ENCODE measurements around the gene NMT1.

The NMT1 gene

DNA sequence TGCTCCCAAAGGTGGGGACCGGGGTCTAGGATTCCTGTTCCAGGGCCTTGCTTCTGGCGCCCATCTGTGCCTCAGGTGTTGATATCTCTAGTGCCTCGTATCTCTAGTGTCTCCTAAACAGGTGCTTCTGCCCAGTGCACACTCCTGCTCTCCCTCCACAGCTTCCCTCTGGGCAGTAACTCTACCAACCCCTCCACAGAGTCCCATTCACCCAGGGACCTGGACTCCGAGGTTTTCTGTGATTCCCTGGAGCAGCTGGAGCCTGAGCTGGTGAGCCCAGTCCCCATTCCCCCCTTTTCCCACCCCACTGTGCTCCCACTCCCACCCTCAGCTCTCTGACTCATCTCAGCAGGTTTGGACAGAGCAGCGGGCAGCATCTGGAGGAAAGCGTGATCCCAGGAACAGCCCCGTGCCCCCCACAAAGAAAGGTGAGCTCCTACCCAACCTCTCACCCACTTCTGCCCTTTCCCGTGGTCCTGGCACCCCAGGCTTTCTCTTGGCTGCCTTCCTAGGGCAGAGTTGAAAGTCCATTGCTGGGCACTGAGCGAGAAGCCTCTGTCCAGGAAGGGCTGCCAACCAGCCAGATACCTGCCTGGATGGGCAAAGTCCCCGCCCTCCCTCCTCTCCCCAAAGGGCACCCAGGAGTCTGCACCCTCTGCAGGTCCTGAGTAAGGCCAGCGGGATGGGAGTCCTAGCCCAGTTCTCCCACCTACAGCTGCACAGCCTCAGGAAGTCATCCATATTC, 76.6 kb downstream of the NMT1 start:
- DNase-seq, result no peak

DNA sequence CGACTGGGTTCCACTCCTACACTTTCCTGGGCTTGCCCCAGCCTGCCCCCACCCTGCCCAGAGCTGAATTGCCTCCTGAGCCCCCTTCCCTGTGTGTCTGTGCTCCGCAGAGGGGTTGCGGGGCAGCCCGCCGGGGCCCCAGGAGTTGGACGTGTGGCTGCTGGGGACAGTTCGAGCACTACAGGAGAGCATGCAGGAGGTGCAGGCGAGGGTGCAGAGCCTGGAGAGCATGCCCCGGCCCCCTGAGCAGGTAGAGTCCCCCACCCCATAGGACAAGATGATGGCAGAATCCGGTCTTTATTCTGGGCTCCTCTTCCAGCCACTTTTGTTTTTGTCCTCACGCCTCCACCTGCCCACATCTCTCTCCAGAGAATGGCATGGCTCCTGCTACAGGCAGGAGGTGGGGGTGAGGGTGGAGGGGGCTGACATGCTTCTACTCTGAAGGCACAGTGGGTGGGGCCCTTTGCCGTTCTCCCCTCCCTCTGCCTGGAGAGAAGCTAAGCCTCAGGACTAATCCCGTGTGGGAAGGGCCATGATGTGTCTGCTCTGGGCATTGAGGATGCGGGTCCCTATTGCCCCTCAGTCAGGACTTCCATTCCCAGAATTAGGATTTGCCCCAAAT, 77.9 kb downstream of the NMT1 start:
- no peak for DNase-seq

DNA sequence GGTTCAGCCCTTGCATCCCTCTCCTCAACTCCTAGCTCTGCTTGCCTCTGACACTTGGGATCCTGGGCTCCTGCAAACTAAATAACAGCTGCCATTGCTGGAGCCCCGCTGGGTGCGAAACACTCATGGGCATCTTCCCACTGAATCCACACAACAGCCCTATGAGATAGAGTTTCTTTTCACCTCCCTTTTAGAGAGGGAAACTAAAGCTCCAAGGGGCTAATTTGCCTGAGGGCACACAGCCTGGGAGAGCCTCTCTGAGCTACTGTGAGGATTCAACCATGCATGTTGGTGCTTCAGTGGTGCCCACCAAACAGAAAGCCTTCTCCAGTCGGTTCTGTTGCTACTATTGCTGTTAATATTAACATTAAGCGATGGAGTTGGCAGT, 78.4 kb downstream of the NMT1 start:
- no peak for DNase-seq

DNA sequence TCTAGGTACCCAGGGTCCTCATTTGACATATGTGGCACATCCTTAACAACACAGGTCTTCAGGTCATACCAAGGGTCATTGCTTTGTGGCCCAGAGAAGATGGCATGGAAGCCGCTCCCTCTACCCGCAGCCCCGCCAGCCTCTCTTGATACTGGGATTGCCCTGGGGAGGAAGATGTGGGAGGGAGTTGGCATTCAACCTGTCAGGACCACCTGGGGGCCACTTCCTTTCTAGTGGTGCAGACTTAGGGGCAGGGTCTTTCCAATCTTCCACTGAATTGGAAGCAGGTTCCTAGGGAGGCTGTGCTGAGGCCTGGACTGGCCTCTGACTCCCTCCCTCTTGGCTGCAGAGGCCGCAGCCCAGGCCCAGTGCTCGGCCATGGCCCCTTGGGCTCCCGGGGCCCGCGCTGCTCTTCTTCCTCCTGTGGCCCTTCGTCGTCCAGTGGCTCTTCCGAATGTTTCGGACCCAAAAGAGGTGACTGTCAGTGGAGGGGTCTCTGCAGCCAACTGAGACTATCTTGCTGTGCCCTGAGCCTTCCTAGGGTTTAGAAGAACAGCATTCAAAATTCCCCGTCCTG, 82.1 kb downstream of the NMT1 start:
- DNase-seq, result no peak

DNA sequence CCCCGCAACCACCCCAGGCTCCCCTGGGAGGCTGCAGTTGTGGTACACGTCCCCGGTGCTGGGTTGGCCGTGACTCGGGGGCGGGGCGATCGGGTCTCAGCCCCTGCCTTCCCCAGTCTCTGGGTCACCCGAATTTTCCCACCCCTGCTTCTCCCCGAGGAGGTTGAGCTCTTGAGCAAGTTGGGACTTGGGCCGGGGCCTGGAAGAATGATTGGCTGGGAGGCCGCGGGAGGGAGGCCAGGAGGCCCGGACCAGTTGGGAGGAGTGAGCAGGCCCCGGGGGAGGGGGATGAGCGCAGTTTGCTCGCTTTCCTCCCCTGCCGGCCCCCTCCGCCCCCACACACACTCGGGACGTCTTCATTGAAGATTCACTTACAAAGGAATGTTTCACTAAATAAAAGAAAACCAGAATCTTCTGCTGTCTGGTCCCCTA, 82.7 kb downstream of the NMT1 start:
- DNase-seq, result no peak

DNA sequence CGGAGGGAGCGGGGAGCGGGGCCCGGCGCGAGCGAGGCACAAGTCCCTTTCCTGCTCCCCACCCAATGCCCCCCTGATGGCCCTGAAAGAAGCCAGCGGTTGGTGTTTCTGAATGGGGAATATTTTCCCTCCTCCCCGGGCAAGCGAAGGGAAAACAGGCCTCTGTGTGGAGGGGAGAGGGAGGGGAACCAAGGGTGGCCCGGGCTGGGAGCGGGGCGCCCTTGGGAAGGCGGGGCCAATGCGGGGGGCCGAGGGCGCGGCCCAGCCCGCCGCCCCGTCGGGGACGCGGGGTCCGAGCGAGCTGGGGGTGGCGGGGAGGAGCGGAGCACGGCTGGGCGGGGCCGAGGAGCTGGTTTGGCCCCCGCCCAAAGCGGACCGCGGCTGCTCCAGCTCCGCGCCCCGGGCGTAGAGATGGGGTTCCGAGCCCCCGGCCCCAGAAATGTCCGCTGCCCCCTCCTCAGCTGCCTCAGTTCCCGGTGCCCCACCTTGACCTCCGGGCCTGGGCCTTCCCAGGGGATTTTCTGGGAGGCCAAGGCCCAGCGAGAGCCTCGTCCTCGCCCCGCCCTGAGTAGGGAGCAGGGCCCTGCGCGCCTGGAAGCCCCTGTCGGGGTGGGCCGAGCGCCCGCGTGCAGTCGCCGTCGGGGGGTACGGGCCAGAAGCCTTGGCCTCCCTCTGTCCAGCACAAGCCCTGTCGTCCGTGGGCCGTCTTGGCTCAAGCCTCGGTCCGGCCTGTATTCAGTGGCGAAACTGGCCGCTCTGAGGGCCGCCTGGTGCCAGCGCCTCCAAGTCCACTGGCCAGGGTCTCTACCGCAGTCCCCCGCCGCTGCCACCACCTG, 83.3 kb downstream of the NMT1 start:
- no peak for DNase-seq

DNA sequence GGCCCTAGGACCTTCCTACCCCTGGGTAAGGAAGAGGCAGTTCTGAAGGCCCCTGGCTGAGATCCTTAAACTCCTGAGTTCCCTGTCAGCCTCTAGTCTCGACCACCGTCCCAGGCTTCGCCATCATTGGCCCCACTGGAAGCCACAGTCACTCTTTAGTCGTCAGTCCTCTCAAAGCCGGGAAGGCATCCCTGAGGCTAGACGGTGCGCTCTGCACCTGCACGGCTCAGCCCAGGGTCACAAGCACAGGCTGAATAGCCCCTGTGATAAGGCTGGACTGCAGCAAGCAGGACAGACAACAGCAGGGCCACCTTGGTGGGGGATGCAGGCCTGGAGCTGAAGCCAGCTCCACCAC, 83.9 kb downstream of the NMT1 start:
- no peak for DNase-seq

DNA sequence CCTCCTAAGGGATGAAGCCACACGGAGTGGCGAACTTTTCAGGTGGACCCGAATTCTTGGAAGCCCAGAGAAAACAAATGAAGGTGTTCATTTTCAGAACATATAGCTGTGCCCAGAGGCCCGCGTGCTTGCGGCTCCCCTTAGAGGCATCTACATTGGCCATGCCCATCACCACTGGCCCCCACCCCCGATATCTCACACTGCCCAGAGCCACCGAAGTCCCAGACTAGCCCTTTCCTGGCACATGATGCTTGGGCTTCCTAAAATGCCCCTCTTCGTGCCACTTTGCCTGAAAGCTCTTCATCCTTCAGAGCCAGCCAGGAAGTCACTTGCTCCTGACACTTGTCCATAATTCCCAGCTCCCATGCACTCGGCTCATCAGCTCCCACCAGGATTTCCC, 85.0 kb downstream of the NMT1 start:
- DNase-seq, result no peak

DNA sequence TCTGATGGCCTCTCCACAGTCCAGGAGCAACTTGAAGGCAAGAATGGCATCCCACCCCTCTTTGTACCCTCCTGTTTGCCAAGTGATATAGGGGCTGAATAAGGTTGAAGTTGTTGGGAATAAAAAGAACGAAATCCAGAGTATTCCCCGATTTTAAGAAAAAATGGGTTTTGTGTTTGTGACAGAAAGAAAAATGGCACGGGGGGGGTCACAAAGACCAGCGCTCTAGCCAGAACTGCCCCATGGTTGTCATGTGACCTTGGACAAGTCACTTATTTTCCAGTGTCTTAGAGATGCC, 85.4 kb downstream of the NMT1 start:
- no peak for DNase-seq

DNA sequence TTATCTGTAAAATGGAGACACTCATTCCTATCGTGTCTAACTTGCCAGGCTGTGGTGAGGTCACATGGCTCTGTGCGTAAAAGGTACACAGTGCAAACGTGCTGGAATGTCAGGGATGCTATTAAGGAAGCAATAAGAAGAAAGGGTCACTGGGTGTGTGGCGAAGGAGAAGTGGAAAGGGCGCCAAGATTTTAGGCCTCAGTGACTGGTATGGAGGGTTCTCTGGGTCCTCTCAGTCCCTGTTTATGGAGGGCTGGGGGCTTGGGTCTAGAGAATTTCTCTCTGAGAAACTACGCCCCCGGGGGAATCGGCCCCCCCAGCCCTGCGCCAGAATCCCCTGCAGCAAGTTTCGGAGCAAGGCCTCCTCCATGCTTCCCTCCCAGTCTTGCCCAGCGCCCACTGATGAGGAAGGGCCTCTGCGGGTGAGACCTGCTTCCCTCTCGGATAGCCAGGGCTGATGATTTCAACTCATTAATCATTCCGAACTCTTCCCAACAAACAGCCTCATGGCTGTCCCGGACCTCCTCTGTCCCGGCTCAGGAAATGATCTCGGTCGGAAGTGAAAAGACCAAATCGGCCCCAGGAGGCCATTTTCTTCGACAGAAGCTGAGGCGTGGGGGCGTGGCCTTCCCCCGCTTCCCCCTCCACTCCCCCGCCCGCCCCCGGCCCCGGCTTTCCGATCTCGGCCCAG, 85.9 kb downstream of the NMT1 start:
- no peak for DNase-seq

DNA sequence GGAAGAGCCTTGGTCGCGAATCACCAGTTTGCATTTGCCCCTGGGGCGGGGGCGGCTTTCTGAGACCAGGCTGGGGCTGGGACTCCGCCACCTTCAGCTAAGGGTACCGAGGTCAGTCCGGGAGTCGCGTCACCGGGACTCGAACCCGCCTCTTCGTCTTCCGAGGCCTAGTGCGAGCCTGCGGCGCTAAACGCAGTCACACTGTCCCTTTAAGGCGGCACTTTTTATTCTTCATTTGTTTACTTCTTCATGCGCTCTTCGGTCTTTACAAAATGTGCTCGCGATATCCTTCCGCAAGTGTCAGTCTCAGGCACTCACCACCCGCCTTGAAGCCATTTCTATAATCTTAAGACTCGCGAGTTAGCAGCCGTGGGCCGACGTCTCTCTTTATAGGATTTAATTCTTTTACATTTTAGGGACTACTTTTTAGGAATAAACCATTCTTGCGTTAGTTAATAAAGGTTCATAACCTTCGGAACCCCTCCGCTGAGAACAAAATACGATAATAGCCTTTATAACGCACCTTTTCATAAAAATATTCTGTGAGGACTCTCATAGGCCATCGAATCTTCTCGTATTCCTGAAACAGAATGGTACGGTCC, 86.6 kb downstream of the NMT1 start:
- DNase-seq, result peak; percentile 60

DNA sequence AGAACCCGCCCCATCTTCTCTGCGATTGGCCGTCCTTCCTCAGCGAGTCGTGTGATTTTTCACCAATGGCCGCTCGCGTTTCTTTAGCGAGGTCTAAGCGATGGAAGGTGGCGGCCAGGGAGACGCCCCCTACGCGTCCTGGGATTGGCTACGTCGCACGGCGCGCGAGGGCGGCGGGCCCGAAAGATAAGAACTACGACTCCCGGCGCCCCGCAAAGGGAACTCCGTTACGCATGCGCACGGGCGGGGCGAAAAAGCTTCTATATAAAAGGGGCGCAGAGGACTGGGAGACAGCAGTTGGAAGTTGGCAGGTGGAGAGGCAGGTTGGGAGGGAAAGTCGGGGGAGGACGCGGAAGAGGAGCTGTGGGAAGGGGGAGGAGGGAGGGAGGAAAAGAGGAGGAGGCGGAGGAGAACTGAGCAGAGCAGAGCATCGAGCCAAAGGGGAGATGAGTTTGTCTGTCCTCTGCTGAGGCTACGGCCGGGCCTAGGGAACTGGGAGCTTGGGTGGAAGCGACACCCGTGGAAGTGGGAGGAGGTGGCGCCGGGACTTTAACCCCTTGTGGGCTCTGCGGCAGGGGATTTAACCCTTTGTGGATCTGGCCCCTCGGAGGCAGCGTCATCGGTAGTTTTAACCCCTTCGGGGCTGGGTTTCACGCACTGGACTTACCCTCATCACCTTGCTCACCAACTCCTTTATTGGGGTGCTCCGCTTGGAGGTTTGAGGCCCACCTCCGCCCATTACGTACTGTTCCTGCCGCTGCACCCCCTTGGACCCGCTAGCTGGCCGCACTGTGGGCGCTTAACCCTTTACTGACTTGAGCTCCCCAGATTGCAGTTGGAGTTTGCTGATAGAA, 87.3 kb downstream of the NMT1 start, which contains the start of gene HEXIM1:
HEXIM1 (plus strand) TSS at position 293 of the 854 bp plus-strand sequence. CDS start 716 bp downstream, outside the sequence.
- peak; percentile 99 for DNase-seq

DNA sequence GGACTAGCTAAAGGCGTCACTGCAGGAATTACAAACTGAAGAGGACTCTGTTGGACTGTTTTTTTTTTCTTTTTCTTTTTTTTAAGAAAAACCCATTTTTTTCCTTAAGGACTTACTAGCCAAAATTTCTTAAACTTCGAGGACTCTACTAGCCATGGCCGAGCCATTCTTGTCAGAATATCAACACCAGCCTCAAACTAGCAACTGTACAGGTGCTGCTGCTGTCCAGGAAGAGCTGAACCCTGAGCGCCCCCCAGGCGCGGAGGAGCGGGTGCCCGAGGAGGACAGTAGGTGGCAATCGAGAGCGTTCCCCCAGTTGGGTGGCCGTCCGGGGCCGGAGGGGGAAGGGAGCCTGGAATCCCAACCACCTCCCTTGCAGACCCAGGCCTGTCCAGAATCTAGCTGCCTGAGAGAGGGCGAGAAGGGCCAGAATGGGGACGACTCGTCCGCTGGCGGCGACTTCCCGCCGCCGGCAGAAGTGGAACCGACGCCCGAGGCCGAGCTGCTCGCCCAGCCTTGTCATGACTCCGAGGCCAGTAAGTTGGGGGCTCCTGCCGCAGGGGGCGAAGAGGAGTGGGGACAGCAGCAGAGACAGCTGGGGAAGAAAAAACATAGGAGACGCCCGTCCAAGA, 88.0 kb downstream of the NMT1 start:
- peak; percentile 63 for DNase-seq

DNA sequence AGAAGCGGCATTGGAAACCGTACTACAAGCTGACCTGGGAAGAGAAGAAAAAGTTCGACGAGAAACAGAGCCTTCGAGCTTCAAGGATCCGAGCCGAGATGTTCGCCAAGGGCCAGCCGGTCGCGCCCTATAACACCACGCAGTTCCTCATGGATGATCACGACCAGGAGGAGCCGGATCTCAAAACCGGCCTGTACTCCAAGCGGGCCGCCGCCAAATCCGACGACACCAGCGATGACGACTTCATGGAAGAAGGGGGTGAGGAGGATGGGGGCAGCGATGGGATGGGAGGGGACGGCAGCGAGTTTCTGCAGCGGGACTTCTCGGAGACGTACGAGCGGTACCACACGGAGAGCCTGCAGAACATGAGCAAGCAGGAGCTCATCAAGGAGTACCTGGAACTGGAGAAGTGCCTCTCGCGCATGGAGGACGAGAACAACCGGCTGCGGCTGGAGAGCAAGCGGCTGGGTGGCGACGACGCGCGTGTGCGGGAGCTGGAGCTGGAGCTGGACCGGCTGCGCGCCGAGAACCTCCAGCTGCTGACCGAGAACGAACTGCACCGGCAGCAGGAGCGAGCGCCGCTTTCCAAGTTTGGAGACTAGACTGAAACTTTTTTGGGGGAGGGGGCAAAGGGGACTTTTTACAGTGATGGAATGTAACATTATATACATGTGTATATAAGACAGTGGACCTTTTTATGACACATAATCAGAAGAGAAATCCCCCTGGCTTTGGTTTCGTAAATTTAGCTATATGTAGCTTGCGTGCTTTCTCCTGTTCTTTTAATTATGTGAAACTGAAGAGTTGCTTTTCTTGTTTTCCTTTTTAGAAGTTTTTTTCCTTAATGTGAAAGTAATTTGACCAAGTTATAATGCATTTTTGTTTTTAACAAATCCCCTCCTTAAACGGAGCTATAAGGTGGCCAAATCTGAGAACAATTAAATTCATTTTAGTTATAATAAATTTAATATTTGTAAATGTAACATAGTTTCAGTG, 88.8 kb downstream of the NMT1 start:
- peak; percentile 33 for DNase-seq

DNA sequence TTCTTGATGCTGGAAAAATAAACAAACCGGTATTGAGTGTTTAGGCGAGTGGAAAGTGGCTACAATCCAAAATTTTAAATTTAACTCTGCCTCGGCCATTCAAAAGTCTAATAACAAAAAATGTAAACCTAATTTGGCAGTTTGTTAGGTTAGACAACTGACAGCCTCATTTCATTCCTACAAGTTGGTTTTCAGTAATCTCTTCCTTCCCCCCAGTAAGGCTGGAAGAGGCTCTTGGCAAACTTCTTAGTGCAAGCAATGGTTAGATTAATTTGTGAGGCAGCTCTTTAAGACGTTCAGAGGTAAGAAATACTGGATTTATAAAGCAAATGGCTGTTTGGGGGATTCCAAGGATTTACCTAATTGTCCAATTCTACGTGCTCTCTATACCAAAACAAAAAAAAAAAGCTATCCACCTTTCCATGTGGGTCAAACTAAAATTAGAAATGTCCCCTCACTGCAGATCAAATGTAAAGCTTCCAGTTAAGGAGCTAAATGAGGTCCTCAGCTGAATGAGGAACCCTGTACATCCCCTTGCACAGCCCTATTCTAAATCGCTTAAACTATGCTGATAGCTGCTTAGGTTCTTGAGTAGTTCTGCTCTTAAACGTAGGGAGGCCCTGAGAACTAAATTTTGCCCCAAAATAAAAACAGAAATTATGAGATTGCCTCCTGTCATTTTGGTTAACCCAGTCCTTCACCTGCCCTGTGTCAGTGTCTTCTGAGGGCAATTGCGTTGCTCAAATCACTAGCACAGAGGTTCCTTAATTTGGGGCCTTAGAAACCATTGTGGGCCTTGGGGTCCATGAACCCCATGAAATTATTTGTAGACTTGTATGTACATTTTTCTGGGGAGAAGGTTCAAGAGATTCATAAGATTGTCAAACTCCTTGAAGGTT, 90.0 kb downstream of the NMT1 start:
- DNase-seq, result no peak

DNA sequence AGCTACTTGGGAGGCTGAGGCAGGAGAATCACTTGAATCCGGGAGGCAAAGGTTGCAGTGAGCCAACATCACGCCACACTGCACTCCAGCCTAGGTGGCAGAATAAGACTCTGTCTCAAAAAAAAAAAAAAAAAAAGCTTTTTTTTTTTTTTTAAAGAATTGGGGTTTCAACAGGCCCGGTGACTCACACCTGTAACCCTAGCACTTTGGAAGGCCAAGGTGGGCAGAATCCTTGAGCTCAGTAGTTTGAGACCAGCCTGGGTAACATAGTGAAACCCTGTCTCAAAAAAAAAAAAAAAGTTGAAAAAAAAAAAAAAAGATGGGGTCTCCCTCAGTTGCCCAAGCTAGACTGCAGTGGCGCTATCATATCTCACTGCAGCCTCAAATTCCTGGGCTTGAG, 93.9 kb downstream of the NMT1 start:
- DNase-seq, result no peak

DNA sequence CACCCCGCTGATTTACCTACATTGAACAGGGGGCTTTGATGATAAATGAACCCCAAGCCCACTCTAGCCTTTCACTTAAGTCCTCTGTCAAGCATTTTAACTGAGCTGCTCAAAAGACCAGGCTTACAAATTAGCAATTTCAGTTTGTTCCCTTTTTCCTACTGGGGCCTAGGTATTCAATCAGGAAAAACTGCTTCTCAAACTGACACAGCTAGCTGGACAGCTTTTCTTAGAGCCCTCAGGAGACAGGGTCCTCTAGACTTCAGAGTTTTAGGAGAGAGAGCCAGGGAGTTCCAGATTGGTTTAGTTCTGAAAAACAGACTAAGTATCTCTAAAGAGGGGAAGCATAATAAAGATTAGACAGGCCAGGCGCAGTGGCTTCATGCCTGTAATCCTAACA, 94.4 kb downstream of the NMT1 start:
- DNase-seq, result no peak

DNA sequence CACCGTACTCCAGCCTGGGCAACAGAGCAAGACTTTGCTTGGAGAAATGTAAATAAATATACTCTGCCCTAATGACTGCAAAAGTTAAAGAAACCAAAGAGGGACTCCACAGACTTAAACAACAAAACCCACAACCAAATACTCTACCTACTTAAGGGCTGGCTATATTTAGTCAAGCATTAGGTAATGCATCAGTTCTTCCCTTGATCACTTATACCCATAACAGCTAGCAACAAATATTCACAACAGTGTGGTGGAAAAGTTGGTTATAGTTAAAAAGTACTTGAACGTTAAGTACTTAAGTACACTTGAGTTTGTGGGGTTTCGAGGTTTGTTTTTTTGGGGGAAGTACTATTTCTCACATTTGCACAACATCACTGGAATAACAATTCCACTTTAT, 95.1 kb downstream of the NMT1 start:
- no peak for DNase-seq

Data from T-helper 9 cell (primary cell).